ENCODE measurements around the gene LYL1.

GRCh38 chr19:13079542-13079986 lies 23.1 kb downstream of the LYL1 start:
- no peak for TF ChIP-seq POLR2A (IDR thresholded peaks at IDR 0.05)
- no peak for TF ChIP-seq CTCF (IDR thresholded peaks at IDR 0.05)
